ENCODE measurements around the gene ISLR.

ISLR gene, protein sequence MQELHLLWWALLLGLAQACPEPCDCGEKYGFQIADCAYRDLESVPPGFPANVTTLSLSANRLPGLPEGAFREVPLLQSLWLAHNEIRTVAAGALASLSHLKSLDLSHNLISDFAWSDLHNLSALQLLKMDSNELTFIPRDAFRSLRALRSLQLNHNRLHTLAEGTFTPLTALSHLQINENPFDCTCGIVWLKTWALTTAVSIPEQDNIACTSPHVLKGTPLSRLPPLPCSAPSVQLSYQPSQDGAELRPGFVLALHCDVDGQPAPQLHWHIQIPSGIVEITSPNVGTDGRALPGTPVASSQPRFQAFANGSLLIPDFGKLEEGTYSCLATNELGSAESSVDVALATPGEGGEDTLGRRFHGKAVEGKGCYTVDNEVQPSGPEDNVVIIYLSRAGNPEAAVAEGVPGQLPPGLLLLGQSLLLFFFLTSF

DNA sequence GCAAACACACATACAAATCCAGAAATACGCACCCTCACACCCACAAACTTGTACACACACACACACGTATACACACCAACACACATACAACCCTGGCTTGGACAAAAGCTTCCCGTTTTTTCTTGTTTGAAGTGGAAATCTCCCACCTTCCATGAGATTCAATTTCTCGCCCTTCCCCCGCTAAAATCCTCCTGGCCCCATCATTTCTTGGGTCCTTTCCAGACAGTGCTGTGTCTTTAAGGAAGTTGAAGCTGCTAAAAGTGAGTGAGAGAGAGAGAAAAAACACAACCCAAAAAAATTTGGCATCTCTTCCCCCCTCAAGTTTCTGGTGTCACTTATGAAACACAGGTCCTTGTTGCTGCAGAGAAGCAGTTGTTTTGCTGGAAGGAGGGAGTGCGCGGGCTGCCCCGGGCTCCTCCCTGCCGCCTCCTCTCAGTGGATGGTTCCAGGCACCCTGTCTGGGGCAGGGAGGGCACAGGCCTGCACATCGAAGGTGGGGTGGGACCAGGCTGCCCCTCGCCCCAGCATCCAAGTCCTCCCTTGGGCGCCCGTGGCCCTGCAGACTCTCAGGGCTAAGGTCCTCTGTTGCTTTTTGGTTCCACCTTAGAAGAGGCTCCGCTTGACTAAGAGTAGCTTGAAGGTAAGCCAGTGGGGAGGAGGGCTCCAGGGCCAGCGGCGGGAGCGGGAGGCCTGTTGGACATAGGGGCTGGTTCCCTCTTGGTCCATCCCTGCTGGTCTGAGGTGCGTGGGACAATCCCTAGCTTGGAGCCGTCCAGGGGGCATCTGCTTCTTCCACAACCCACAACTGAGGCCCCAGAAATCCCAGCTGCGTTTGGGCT is at the start of gene ISLR:
Gene ISLR, plus strand, starts transcription at position 331 of the 839 bp plus-strand sequence. CDS start 1,149 bp downstream, outside the sequence.
- no peak for DNase-seq (ENCODE audit: low read depth)

GRCh38 chr15:74124196-74124595 is 49.3 kb upstream of the ISLR start:
- DNase-seq (ENCODE audit: low read depth), result no peak

DNA sequence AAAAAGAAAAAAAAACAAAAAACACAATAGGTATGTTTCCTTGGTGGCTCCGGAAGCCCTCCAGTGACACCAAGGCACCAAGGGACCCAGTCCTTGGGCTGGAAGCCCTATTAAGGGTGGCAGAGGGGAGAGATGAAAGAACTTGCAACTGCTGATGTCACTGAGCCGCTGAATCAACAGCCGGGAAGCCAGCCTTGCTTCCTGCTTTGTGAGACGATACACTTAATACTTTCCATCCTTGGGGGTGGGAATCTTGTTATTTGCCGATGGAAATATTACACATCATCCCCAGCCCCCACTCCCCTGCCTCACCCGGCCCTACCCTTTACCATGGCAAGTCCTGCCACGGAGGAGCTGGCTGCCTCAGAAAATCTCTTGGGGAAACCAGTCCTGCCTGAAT is 48.8 kb upstream of the ISLR start:
- no peak for DNase-seq (ENCODE audit: low read depth)

- DNase-seq (ENCODE audit: low read depth), result peak; percentile 73
Observed at GRCh38 chr15:74127255-74127953, 46.1 kb upstream of the ISLR start.

GRCh38 chr15:74127954-74128784 is 45.3 kb upstream of the ISLR start:
- DNase-seq (ENCODE audit: low read depth), result no peak

GRCh38 chr15:74128785-74129585 is 44.5 kb upstream of the ISLR start:
- DNase-seq (ENCODE audit: low read depth), result no peak

- DNase-seq (ENCODE audit: low read depth), result no peak
Observed at GRCh38 chr15:74129586-74130154, 43.8 kb upstream of the ISLR start.

GRCh38 chr15:74130155-74130848 is 43.2 kb upstream of the ISLR start, which contains the start of gene ISLR2:
TSS of gene ISLR2 (plus strand) at chr15:74130586. CDS start at chr15:74132755, 2,169 bp downstream.
- DNase-seq (ENCODE audit: low read depth), result no peak

- no peak for DNase-seq (ENCODE audit: low read depth)
Observed at GRCh38 chr15:74130849-74131627, 42.5 kb upstream of the ISLR start.

DNA sequence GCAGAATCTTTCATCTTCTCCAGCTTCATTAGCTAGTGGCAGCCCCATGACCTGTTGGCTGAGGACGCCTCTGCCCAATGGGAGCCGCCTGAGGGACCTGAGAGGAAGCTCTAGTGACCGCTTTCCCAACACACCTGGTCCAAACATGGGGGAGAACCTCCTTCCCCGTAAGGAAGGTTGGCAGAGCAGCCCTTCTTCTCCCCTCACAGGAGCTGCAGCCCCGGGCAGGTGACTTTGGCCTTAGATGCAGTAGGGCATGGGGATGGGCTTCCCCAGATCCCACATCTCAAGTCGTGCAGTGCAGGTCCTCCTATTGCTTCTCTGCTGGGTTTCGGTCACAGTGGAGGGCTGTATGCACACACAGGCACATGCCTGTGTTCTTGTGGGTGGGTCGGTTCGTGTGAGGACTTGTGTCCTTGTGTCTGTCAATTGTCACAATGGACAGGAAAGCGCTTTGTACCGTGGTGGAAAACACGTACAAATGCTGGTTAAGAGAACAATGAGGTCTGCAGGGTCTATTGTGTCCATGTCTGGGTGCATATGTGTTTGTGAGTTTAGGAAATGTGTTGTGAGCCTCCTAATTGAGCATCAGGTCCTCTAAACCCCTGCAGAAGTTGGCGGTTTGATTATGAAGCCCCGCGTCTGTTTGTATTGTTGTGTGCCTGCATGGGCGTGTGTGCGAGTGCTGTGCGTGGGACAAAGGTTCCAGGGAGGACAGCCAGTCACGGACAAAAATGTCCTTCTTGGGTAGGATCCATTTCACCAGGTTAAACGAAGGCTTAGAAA is 41.7 kb upstream of the ISLR start:
- DNase-seq (ENCODE audit: low read depth), result no peak

DNA sequence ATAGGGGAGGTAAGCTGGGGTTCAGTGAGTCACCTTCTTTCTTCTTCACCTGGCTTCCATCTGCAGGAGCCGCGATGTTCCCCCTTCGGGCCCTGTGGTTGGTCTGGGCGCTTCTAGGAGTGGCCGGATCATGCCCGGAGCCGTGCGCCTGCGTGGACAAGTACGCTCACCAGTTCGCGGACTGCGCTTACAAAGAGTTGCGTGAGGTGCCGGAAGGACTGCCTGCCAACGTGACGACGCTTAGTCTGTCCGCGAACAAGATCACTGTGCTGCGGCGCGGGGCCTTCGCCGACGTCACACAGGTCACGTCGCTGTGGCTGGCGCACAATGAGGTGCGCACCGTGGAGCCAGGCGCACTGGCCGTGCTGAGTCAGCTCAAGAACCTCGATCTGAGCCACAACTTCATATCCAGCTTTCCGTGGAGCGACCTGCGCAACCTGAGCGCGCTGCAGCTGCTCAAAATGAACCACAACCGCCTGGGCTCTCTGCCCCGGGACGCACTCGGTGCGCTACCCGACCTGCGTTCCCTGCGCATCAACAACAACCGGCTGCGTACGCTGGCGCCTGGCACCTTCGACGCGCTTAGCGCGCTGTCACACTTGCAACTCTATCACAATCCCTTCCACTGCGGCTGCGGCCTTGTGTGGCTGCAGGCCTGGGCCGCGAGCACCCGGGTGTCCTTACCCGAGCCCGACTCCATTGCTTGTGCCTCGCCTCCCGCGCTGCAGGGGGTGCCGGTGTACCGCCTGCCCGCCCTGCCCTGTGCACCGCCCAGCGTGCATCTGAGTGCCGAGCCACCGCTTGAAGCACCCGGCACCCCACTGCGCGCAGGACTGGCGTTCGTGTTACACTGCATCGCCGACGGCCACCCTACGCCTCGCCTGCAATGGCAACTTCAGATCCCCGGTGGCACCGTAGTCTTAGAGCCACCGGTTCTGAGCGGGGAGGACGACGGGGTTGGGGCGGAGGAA is 40.5 kb upstream of the ISLR start:
- DNase-seq (ENCODE audit: low read depth), result no peak

- no peak for DNase-seq (ENCODE audit: low read depth)
Observed at GRCh38 chr15:74133694-74134386, 39.7 kb upstream of the ISLR start.

- no peak for DNase-seq (ENCODE audit: low read depth)
Observed at GRCh38 chr15:74134387-74135027, 39.0 kb upstream of the ISLR start.

DNA sequence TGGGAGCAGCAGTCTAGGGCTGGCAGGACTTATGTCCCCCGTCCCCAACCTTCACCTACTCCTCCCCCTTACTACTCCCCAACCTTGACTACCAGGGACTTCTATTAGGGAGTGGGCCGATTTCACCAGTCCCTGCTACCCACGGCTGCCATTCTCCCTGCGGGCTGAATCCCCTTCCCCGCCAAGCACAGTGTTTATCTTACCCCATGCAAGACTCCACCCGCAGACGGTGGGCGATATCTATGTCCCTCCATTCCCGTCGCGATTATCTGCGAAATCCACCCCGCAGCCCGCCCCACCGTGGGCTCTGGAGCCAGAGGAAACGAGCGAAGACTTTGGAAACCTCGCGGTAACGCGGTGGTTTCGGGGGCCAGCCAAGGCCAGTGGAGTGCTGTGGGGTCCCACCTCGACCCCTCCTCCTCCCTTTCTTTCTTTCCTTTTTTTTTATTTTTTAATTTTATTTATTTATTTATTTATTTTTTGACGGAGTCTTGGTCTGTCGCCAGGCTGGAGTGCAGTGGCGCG is 38.4 kb upstream of the ISLR start:
- no peak for DNase-seq (ENCODE audit: low read depth)

- no peak for DNase-seq (ENCODE audit: low read depth)
Observed at GRCh38 chr15:74136540-74136813, 37.0 kb upstream of the ISLR start.
